ENCODE data around the gene MAPK12. TPM values are rescaled to one million over a fixed set of nuclear protein-coding genes. Genes with fewer than 3 reads are reported as not detected.

Gene MAPK12
- total RNA-seq, 1 experiment from 2014 or later = 86.7 TPM

DNA sequence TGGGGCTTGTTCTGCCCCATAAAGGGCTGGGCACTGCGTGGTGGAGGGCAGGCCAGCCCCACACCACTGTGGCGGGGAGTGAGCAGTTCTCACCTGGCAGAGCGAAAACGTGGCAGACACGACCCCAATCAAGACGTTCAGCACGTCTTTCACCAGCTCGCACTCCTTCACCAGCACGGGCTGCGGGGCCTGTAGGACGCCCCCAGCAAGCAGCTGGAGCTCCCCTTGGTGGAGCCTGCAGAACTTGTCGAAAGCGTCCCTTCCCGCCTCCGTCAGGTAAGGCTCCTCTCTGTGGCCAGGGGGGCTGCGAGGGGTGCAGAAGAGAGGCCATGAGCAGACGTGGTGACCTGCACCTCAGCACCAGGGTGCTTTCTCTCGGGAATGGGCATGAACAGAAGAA, 28.3 kb downstream of the MAPK12 start:
- Histone ChIP-seq H4K20me1 (ENCODE audit: insufficient read depth) (no peaks in the 10 kb centered on the region), H3K4me2 (ENCODE audit: low read length) (no peak overlapping the region), H3K4me1 (ENCODE audit: control insufficient read depth in 1 of 2, insufficient read depth in 2 of 2, low read length in 2 of 2) (no peaks in the 10 kb centered on the region), H3K9me2 (ENCODE audit: insufficient read depth) (no peaks in the 10 kb centered on the region), H3K27me3 (ENCODE audit: insufficient read depth, low read length) (no peaks in the 10 kb centered on the region), H2AFZ (ENCODE audit: low read depth, low read length, poor library complexity, severe bottlenecking) (no peak overlapping the region), H3K79me2 (ENCODE audit: insufficient read depth, low read length) (peaks cover 63% of the 10 kb centered on the region), H3K9ac (ENCODE audit: low read length) (no peak overlapping the region), H3K27ac (ENCODE audit: low read depth, low read length) (no peak overlapping the region), H3K9me3 (ENCODE audit: control insufficient read depth in 1 of 2, insufficient read depth in 1 of 2, low read depth in 1 of 2, low read length in 2 of 2) (peaks cover 0 to 4% of the 10 kb centered on the region in 2 experiments; a peak in 1 of 4 replicates), H3K4me3 (replicated peaks in 1 of 2; ENCODE audit: low read depth in 1 of 2, low read length in 2 of 2) (no peak overlapping the region), H3K36me3 (ENCODE audit: control insufficient read depth in 1 of 2, insufficient read depth in 2 of 2, low read length in 2 of 2) (peaks cover 0 to 8% of the 10 kb centered on the region in 2 experiments; a peak in 1 of 4 replicates)
- ATAC-seq = no peak
- BruUV-seq (replicated peaks) = no TSS peak
- ChIA-PET POLR2A (no interaction called here), RAD21 (ENCODE audit: low non-redundant PET in 1 of 2, low total read pairs in 2 of 2, uncharacterized antibody in 2 of 2, unreplicated experiment in 2 of 2) (no interaction called here), CTCF (no interaction called here)
- intact Hi-C loops (cut with micrococcal nuclease) = no loop called here
- TF ChIP-seq CBX3 (IDR thresholded peaks at IDR 0.05; ENCODE audit: low read depth) (no peak), SIN3A (IDR thresholded peaks at IDR 0.05; ENCODE audit: low read depth) (no peak), EGR1 (IDR thresholded peaks at IDR 0.05; ENCODE audit: low read depth) (no peak), CEBPB (IDR thresholded peaks at IDR 0.05; ENCODE audit: low read depth) (no peak), POLR2AphosphoS5 (IDR thresholded peaks at IDR 0.05; ENCODE audit: low read depth, low read length) (no peak), JUND (IDR thresholded peaks at IDR 0.05) (no peak), EZH2 (IDR thresholded peaks at IDR 0.05) (no peak), ATF3 (IDR thresholded peaks at IDR 0.05) (no peak), ELF1 (IDR thresholded peaks at IDR 0.05; ENCODE audit: borderline replicate concordance, low read depth) (no peak), POLR2A (IDR thresholded peaks at IDR 0.05; ENCODE audit: borderline replicate concordance, extremely low read depth, insufficient read depth, insufficient read length) (no peak), ZFX (IDR thresholded peaks at IDR 0.05) (no peak), RAD21 (IDR thresholded peaks at IDR 0.05; ENCODE audit: low read depth) (no peak), ZNF274 (IDR thresholded peaks at IDR 0.05; ENCODE audit: low read depth, low read length) (no peak), REST (IDR thresholded peaks at IDR 0.05; ENCODE audit: low read depth) (no peak), FOSL1 (IDR thresholded peaks at IDR 0.05; ENCODE audit: low read depth) (no peak), YY1 (IDR thresholded peaks at IDR 0.05; ENCODE audit: extremely low read depth, insufficient replicate concordance, low read depth, low read length) (no peak), SP1 (IDR thresholded peaks at IDR 0.05; ENCODE audit: low read depth) (no peak), SRF (IDR thresholded peaks at IDR 0.05; ENCODE audit: low read depth) (no peak)
- TF ChIP-seq, protein P1, sequence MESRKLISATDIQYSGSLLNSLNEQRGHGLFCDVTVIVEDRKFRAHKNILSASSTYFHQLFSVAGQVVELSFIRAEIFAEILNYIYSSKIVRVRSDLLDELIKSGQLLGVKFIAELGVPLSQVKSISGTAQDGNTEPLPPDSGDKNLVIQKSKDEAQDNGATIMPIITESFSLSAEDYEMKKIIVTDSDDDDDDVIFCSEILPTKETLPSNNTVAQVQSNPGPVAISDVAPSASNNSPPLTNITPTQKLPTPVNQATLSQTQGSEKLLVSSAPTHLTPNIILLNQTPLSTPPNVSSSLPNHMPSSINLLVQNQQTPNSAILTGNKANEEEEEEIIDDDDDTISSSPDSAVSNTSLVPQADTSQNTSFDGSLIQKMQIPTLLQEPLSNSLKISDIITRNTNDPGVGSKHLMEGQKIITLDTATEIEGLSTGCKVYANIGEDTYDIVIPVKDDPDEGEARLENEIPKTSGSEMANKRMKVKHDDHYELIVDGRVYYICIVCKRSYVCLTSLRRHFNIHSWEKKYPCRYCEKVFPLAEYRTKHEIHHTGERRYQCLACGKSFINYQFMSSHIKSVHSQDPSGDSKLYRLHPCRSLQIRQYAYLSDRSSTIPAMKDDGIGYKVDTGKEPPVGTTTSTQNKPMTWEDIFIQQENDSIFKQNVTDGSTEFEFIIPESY (IDR thresholded peaks at IDR 0.05; ENCODE audit: extremely low read depth, insufficient replicate concordance, low read length) = no peak
- TF ChIP-seq, protein P2, sequence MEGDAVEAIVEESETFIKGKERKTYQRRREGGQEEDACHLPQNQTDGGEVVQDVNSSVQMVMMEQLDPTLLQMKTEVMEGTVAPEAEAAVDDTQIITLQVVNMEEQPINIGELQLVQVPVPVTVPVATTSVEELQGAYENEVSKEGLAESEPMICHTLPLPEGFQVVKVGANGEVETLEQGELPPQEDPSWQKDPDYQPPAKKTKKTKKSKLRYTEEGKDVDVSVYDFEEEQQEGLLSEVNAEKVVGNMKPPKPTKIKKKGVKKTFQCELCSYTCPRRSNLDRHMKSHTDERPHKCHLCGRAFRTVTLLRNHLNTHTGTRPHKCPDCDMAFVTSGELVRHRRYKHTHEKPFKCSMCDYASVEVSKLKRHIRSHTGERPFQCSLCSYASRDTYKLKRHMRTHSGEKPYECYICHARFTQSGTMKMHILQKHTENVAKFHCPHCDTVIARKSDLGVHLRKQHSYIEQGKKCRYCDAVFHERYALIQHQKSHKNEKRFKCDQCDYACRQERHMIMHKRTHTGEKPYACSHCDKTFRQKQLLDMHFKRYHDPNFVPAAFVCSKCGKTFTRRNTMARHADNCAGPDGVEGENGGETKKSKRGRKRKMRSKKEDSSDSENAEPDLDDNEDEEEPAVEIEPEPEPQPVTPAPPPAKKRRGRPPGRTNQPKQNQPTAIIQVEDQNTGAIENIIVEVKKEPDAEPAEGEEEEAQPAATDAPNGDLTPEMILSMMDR (IDR thresholded peaks at IDR 0.05 in 2 of 3, conservative IDR thresholded peaks at IDR 0.05 in 1 of 3; ENCODE audit: borderline replicate concordance in 1 of 3, insufficient read depth in 1 of 3, low read depth in 2 of 3, low read length in 2 of 3) = no peak
- no peak for DNase-seq (ENCODE audit: low read depth, low spot score)
